Naive thymus-derived CD8-positive, alpha-beta T cell (primary cell): ENCODE data around the gene SH2D3C. TPM values are rescaled to one million over a fixed set of nuclear protein-coding genes. Genes with fewer than 3 reads are reported as not detected.

Experiments used
- ATAC-seq, 2 donors: fragments of 150-1000 bp; cut with Tn5 transposase in 1 of 2; sonication (Bioruptor Pico), chemical (Tn5 transposase) in 1 of 2; 1 replicate in 1 of 2; 2 replicates in 1 of 2; pipeline ENCODE4 v1.10.0; 2021; ENCODE audit warnings: mild to moderate bottlenecking in 2 of 2, moderate library complexity in 2 of 2
- POLR2A ChIA-PET: fragments of 350-600 bp; sonication (Branson Sonifier 250); formaldehyde crosslinking; loops from one replicate; lab custom pipeline; 2021; ENCODE audit warnings: antibody characterized with exemption; lab: Charles Lee
- DNase-seq, 10 donors: peaks; one replicate each; pipeline versions ENCODE4 v3.0.0 to v3.0.0-alpha.2; 2020 to 2022
- H3K27ac Mint-ChIP-seq, 10 donors: one replicate each; pipeline ENCODE4 v1.8.0; 2020 to 2022; ENCODE audit warnings: mild to moderate bottlenecking in 10 of 10, mixed read lengths in 10 of 10, moderate library complexity in 4 of 10, inconsistent platforms in 1 of 10
- H3K27me3 Mint-ChIP-seq, 5 donors: one replicate each; pipeline ENCODE4 v1.8.0; 2021 to 2022; ENCODE audit warnings: mixed read lengths in 5 of 5
- H3K36me3 Mint-ChIP-seq, 3 donors: one replicate each; pipeline ENCODE4 v1.8.0; 2020 to 2022; ENCODE audit warnings: mixed read lengths in 3 of 3, mild to moderate bottlenecking in 2 of 3, inconsistent platforms in 1 of 3
- H3K4me1 Mint-ChIP-seq, 4 donors: one replicate each; pipeline ENCODE4 v1.8.0; 2021 to 2022; ENCODE audit warnings: mixed read lengths in 4 of 4
- H3K4me3 Mint-ChIP-seq, 10 donors: one replicate each; pipeline ENCODE4 v1.8.0; 2020 to 2022; ENCODE audit warnings: mild to moderate bottlenecking in 10 of 10, mixed read lengths in 10 of 10, moderate library complexity in 6 of 10, inconsistent platforms in 1 of 10
- H3K9me3 Mint-ChIP-seq, 9 donors: one replicate each; pipeline ENCODE4 v1.8.0; 2020 to 2022; ENCODE audit warnings: mixed read lengths in 9 of 9, mild to moderate bottlenecking in 3 of 9, inconsistent platforms in 1 of 9, moderate library complexity in 1 of 9
- polyA plus RNA-seq, 3 donors: library from polyadenylated mRNA; unstranded; fragments of 300-500 nt; fragmentation: Illumina TruSeq; gene quantifications; one replicate each; pipeline ENCODE4 v1.2.3, GENCODE V29; 2021
- total RNA-seq, 8 experiments: library from RNA in 2 of 8; stranded (reverse) in 2 of 8; gene quantifications; one replicate each; pipeline ENCODE4 v1.2.3 and lab custom pipeline; 2021 to 2026

The SH2D3C gene
- total and polyA plus RNA-seq, 5 experiments from 2014 or later: 13.8 to 50.8 (median 42.8) TPM

GRCh38 chr9:127711226-127711701, 67.2 kb downstream of the SH2D3C start:
- H3K27me3 Mint-ChIP-seq: no peaks in the 10 kb centered on the region
- POLR2A ChIA-PET: no interaction called here
- peak overlapping the region in 8 of 10 donors; percentile 29 to 81 (median 50) for H3K27ac Mint-ChIP-seq
- peak overlapping the region in 8 of 10 donors; percentile 5 to 85 (median 42) for H3K4me3 Mint-ChIP-seq
- no peaks in the 10 kb centered on the region for H3K36me3 Mint-ChIP-seq
- peaks cover 19 to 51% (median 40%) of the 10 kb centered on the region in 4 donors for H3K4me1 Mint-ChIP-seq
- peaks cover 0 to 2% (median 0%) of the 10 kb centered on the region in 9 donors for H3K9me3 Mint-ChIP-seq
- no peak for ATAC-seq
- DNase-seq: no peak

- Mint-ChIP-seq H3K4me1 (peaks cover 15 to 45% (median 31%) of the 10 kb centered on the region in 4 donors), H3K27ac (peak overlapping the region in 2 of 10 donors; percentile 58 to 66), H3K27me3 (no peaks in the 10 kb centered on the region), H3K36me3 (no peaks in the 10 kb centered on the region), H3K9me3 (peaks cover 0 to 2% (median 0%) of the 10 kb centered on the region in 9 donors), H3K4me3 (peak overlapping the region in 2 of 10 donors; percentile 29 to 72)
- ATAC-seq (no peak), DNase-seq (no peak)
- POLR2A ChIA-PET: interaction anchor here (1.0 to 1.4 kb wide), 2 partner anchors 10 to 14 kb away, joined by 3 to 4 read pairs; no protein-coding TSS in a partner anchor
Measured at GRCh38 chr9:127710204-127710783, 68.2 kb downstream of the SH2D3C start.

GRCh38 chr9:127708952-127709587, 69.4 kb downstream of the SH2D3C start:
- H3K4me3 Mint-ChIP-seq: no peak overlapping the region
- POLR2A ChIA-PET: interaction anchor here (1.4 kb wide), 1 partner anchor 11 kb away, joined by 4 read pairs; no protein-coding TSS in a partner anchor

GRCh38 chr9:127707766-127708165, 70.7 kb downstream of the SH2D3C start:
- POLR2A ChIA-PET: no interaction called here
- ATAC-seq (peak; percentile 72 to 73), DNase-seq (peak in 2 of 10 donors; percentile 9 to 27)
- Mint-ChIP-seq H3K4me1 (peaks cover 15 to 32% (median 28%) of the 10 kb centered on the region in 4 donors), H3K27ac (peak overlapping the region in 3 of 10 donors; percentile 27 to 87 (median 59)), H3K36me3 (no peaks in the 10 kb centered on the region), H3K4me3 (peak overlapping the region in 1 of 10 donors; percentile 15), H3K9me3 (peaks cover 0 to 2% (median 0%) of the 10 kb centered on the region in 9 donors), H3K27me3 (peaks cover 0 to 1% (median 0%) of the 10 kb centered on the region in 5 donors)

More at GRCh38 chr9:127708952-127709587, 69.4 kb downstream of the SH2D3C start:
- Mint-ChIP-seq H3K36me3 (no peaks in the 10 kb centered on the region), H3K27ac (no peak overlapping the region), H3K9me3 (peaks cover 0 to 2% (median 0%) of the 10 kb centered on the region in 9 donors), H3K4me1 (peaks cover 15 to 37% (median 28%) of the 10 kb centered on the region in 4 donors), H3K27me3 (peaks cover 0 to 1% (median 0%) of the 10 kb centered on the region in 5 donors)
- ATAC-seq: no peak
- no peak for DNase-seq

- Mint-ChIP-seq H3K27ac (peak within 1 kb of the TSS in 6 of 10 donors; percentile 27 to 87 (median 64)), H3K4me1 (peaks cover 15 to 27% (median 25%) of the 10 kb centered on the region in 4 donors), H3K36me3 (no peaks in the 10 kb centered on the region), H3K27me3 (peaks cover 0 to 1% (median 0%) of the 10 kb centered on the region in 5 donors), H3K4me3 (peak within 1 kb of the TSS in 2 of 10 donors; percentile 15 to 39), H3K9me3 (peaks cover 0 to 2% (median 0%) of the 10 kb centered on the region in 9 donors)
- ATAC-seq: no peak
- no peak for DNase-seq
- POLR2A ChIA-PET: interaction anchor here (1.0 kb wide), 1 partner anchor 9 kb away, joined by 3 read pairs; the partner anchor contains the start of gene PTRH1
Measured at GRCh38 chr9:127706836-127707241, 71.6 kb downstream of the SH2D3C start, which contains the start of gene CFAP157. CFAP157 (plus strand) TSS chr9:127706988; CDS start chr9:127707032, 44 bp downstream.

- Mint-ChIP-seq H3K4me3 (no peak overlapping the region), H3K27ac (peak overlapping the region in 1 of 10 donors; percentile 62), H3K27me3 (peaks cover 0 to 1% (median 0%) of the 10 kb centered on the region in 5 donors), H3K4me1 (peaks cover 10 to 18% (median 16%) of the 10 kb centered on the region in 4 donors), H3K9me3 (peaks cover 0 to 2% (median 0%) of the 10 kb centered on the region in 9 donors), H3K36me3 (no peaks in the 10 kb centered on the region)
- POLR2A ChIA-PET: interaction anchor here (0.8 to 1.3 kb wide), 2 partner anchors 15 kb away, joined by 3 to 4 read pairs; no protein-coding TSS in a partner anchor
- no peak for ATAC-seq
- DNase-seq: no peak
Measured at GRCh38 chr9:127705577-127706379, 72.7 kb downstream of the SH2D3C start.

GRCh38 chr9:127703289-127703946, 75.0 kb downstream of the SH2D3C start:
- POLR2A ChIA-PET: no interaction called here
- Mint-ChIP-seq H3K36me3 (no peaks in the 10 kb centered on the region), H3K4me1 (peaks cover 13 to 24% (median 18%) of the 10 kb centered on the region in 4 donors), H3K4me3 (peak overlapping the region in 1 of 10 donors; percentile 22), H3K27me3 (peaks cover 0 to 1% (median 0%) of the 10 kb centered on the region in 5 donors), H3K9me3 (no peaks in the 10 kb centered on the region), H3K27ac (peak overlapping the region in 2 of 10 donors; percentile 15 to 37)
- ATAC-seq (no peak), DNase-seq (no peak)

GRCh38 chr9:127700594-127701255, 77.7 kb downstream of the SH2D3C start:
- ATAC-seq: no peak
- Mint-ChIP-seq H3K27me3 (peaks cover 0 to 1% (median 0%) of the 10 kb centered on the region in 5 donors), H3K4me1 (peaks cover 6 to 15% (median 11%) of the 10 kb centered on the region in 4 donors), H3K4me3 (peak overlapping the region in 7 of 10 donors; percentile 31 to 89 (median 76)), H3K36me3 (no peaks in the 10 kb centered on the region), H3K27ac (peak overlapping the region in 3 of 10 donors; percentile 43 to 58 (median 52)), H3K9me3 (no peaks in the 10 kb centered on the region)
- POLR2A ChIA-PET: no interaction called here
- DNase-seq: no peak

GRCh38 chr9:127700140-127700539, 78.3 kb downstream of the SH2D3C start:
- Mint-ChIP-seq H3K27me3 (peaks cover 0 to 1% (median 0%) of the 10 kb centered on the region in 5 donors), H3K4me1 (peaks cover 6 to 15% (median 11%) of the 10 kb centered on the region in 4 donors), H3K27ac (peak overlapping the region in 3 of 10 donors; percentile 43 to 76 (median 58)), H3K4me3 (peak overlapping the region; percentile 2 to 89 (median 80)), H3K9me3 (no peaks in the 10 kb centered on the region), H3K36me3 (no peaks in the 10 kb centered on the region)
- no peak for ATAC-seq
- DNase-seq: no peak
- POLR2A ChIA-PET: interaction anchor here (0.6 to 1.5 kb wide), 2 partner anchors 15 to 35 kb away, joined by 3 to 6 read pairs; partner anchors contain the start of genes PTRH1, TOR2A and TTC16

- peak; percentile 62 to 93 (median 79) for DNase-seq
- Mint-ChIP-seq H3K27me3 (no peaks in the 10 kb centered on the region), H3K9me3 (no peaks in the 10 kb centered on the region), H3K36me3 (no peaks in the 10 kb centered on the region), H3K4me1 (peaks cover 8 to 15% (median 12%) of the 10 kb centered on the region in 4 donors), H3K4me3 (peak overlapping the region; percentile 76 to 89 (median 85)), H3K27ac (peak overlapping the region; percentile 14 to 91 (median 82))
- ATAC-seq: peak; percentile 96 to 99
- POLR2A ChIA-PET: interaction anchor here (0.7 to 1.5 kb wide), 3 partner anchors 10 to 184 kb away, joined by 4 to 6 read pairs (median 5); partner anchors contain the start of genes PTRH1 and TTC16
Measured at GRCh38 chr9:127698985-127699670, 79.3 kb downstream of the SH2D3C start.
